Esophagus muscularis mucosa (tissue), 4 donors: Measurements from ENCODE around the gene CARMIL1.

Experiments
- CTCF ChIP-seq, 3 experiments: fragments of 200-600 bp in 2 of 3; fragments of 450-650 bp in 1 of 3; sonication (generic) in 2 of 3; IDR thresholded peaks; one replicate each; pipeline ENCODE4 v1.5.1; 2017 to 2019; ENCODE audit warnings: antibody characterized with exemption in 3 of 3, mild to moderate bottlenecking in 2 of 3, moderate library complexity in 1 of 3
- EP300 ChIP-seq: sonication (generic); formaldehyde crosslinking; IDR thresholded peaks from one replicate; pipeline ENCODE4 v1.6.1; 2017; ENCODE audit warnings: antibody characterized with exemption
- POLR2A ChIP-seq: fragments of 450-650 bp; IDR thresholded peaks from one replicate; pipeline ENCODE4 v1.6.1; 2017; ENCODE audit warnings: antibody characterized with exemption, moderate library complexity, mild to moderate bottlenecking, low read depth
- POLR2AphosphoS5 ChIP-seq, 2 donors: sonication (generic); formaldehyde crosslinking; IDR thresholded peaks; one replicate each; pipeline ENCODE4 v1.6.1; 2017; ENCODE audit warnings: antibody characterized with exemption in 2 of 2

- TF ChIP-seq CTCF (IDR thresholded peaks at IDR 0.05): no peak
- TF ChIP-seq POLR2A: no peak
- no peak for TF ChIP-seq POLR2AphosphoS5 (IDR thresholded peaks at IDR 0.05)
- TF ChIP-seq EP300: no peak
Measured at GRCh38 chr6:25655723-25656122, 376.5 kb downstream of the CARMIL1 start.
